Stimulated activated CD4-positive, alpha-beta T cell treated with anti-CD3 and anti-CD28 coated beads, Interleukin-4, amount 100 ng/mL, for 4 hours (primary cell): Measurements from ENCODE around the gene PCDHA12.
A peak's percentile ranks its signal among the peaks of the same experiment; 100 is the strongest.
"Not testable (repeated sequence)": the region's sequence is repeated elsewhere in the genome, so short reads cannot be mapped to it uniquely, and the experiment has no call there.

Experiments
- DNase-seq, 2 experiments: peaks; one replicate each; pipeline ENCODE4 v3.0.0-alpha.2; 2020

PCDHA12 gene

DNA sequence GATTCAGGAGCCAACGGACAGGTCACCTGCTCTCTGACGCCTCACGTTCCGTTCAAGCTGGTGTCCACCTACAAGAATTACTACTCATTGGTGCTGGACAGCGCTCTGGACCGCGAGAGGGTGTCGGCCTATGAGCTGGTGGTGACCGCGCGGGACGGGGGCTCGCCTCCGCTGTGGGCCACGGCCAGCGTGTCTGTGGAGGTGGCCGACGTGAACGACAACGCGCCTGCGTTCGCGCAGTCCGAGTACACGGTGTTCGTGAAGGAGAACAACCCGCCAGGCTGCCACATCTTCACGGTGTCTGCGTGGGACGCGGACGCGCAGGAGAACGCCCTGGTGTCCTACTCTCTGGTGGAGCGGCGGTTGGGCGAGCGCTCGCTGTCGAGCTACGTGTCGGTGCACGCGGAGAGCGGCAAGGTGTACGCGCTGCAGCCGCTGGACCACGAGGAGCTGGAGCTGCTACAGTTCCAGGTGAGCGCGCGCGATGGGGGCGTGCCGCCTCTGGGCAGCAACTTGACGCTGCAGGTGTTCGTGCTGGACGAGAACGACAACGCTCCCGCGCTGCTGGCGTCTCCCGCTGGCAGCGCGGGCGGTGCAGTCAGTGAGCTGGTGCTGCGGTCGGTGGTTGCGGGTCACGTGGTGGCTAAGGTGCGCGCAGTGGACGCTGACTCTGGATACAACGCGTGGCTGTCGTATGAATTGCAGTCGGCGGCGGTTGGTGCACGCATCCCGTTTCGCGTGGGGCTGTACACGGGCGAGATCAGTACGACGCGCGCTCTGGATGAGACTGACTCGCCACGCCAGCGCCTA, 17.7 kb upstream of the PCDHA12 start:
- DNase-seq = no peak

DNA sequence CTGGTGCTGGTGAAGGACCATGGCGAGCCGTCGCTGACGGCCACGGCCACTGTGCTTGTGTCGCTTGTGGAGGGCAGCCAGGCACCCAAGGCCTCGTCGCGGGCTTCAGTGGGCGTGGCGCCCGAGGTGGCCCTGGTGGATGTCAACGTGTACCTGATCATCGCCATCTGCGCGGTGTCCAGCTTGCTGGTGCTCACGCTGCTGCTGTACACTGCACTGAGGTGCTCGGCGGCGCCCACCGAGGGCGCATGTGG, 17.2 kb upstream of the PCDHA12 start:
- DNase-seq = no peak

DNA sequence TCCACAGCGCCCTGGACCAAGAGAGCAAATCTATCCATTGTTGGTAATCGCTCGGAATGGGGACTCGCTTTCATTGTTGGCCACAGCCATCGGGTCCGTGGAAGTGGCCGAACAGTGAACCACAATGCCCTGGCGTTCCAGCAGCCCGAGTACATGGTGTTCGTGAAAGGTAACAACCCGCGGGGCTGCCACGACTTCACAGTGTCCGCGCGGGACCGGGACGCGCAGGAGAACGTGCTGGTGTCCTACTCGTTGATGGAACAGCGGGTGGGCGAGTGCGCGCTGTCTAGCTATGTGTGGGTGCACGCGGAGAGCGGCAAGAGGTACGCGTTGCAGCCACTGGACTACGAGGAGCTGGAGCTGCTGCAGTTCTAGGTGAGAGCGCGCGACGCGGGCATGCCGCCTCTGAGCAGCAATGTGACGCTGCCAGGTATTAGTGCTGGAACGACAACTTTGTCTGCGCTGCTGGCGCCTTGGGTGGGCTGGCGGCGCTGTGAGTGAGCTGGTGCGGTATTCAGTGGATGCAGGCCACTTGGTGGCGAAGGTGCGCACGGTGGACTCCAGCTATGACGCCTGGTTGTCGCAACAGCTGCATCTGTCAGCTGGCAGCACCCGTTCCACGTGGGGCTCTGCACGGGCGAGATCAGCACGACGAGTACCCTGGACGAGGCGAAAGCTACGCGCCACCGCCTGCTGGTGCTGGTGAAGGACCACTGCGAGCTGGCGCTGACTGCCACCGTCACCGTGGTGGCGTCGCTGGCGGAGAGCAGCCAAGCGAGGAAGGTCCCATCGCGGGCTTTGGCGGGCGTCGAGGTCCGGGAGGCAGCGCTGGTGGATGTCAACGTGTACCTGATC, 12.4 kb upstream of the PCDHA12 start:
- no peak for DNase-seq

DNA sequence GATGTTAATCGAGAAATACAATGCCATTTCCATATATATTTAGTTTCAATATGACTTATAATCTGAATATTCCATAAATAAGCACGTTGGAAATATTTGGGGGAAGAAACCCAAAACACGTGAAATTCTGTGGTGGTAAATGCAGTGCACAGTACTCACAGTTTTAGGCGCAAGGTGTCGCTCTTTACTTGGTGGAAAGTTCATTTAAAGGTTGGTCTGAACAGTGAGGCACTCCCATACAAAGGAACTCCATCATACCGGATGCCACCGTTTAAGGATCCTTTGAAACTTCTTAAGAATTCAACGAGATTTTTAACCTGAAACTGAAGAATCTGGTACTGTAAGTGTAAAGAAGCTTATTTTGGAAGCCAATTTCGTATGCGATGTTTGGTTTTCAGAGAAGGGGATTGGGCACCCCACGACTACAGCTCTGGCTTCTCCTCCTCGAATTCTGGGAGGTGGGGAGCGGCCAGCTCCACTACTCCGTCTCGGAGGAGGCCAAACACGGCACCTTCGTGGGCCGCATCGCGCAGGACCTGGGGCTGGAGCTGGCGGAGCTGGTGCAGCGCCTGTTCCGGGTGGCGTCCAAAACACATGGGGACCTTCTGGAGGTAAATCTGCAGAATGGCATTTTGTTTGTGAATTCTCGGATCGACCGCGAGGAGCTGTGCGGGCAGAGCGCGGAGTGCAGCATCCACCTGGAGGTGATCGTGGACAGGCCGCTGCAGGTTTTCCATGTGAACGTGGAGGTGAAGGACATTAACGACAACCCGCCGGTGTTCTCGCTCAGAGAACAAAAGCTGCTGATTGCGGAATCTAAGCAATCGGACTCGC, 6.2 kb upstream of the PCDHA12 start, which contains the start of gene PCDHA11:
Gene PCDHA11, plus strand, starts transcription at position 237 of the 834 bp plus-strand sequence. Its CDS starts 147 bp downstream, at position 384.
- DNase-seq = no peak

DNA sequence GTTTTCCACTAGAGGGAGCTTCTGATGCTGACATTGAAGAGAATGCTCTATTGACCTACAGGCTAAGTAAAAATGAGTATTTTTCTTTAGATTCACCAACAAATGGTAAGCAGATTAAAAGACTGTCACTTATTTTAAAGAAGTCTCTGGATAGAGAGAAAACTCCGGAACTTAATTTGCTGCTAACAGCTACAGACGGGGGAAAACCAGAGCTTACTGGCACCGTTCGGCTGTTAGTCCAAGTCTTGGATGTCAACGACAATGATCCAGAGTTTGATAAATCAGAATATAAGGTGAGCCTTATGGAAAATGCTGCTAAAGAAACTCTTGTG, 5.6 kb upstream of the PCDHA12 start:
- no peak for DNase-seq

DNA sequence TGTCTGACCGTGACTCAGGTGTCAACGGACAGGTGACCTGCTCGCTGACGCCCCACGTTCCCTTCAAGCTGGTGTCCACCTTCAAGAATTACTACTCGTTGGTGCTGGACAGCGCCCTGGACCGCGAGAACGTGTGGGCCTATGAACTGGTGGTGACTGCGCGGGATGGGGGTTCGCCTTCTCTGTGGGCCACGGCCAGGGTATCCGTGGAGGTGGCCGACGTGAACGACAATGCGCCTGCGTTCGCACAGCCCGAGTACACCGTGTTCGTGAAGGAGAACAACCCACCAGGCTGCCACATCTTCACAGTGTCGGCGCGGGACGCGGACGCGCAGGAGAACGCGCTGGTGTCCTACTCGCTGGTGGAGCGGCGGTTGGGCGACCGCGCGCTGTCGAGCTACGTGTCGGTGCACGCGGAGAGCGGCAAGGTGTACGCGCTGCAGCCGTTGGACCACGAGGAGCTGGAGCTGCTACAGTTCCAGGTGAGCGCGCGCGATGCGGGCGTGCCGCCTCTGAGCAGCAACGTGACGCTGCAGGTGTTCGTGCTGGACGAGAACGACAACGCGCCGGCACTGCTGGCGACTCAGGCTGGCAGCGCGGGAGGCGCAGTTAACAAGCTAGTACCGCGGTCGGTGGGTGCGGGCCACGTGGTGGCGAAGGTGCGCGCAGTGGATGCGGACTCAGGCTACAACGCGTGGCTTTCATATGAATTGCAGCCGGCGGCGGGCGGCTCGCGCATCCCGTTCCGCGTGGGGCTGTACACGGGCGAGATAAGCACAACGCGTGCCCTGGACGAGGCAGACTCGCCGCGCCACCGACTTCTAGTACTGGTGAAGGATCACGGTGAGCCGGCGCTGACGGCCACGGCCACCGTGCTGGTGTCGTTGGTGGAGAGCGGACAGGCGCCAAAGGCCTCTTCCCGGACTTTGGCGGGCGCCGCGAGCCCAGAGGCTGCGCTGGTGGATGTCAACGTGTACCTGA, 4.6 kb upstream of the PCDHA12 start:
- DNase-seq = no peak

DNA sequence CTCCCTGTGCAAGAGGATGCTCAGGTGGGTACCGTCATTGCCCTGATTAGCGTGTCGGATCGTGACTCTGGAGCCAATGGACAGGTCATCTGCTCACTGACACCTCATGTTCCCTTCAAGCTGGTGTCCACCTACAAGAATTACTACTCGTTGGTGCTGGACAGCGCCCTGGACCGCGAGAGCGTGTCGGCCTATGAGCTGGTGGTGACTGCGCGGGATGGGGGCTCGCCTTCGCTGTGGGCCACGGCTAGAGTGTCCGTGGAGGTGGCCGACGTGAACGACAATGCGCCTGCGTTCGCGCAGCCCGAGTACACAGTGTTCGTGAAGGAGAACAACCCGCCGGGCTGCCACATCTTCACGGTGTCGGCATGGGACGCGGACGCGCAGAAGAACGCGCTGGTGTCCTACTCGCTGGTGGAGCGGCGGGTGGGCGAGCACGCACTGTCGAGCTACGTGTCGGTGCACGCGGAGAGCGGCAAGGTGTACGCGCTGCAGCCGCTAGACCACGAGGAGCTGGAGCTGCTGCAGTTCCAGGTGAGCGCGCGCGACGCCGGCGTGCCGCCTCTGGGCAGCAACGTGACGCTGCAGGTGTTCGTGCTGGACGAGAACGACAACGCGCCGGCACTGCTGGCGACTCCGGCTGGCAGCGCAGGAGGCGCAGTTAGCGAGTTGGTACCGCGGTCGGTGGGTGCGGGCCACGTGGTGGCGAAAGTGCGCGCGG, 1.6 kb downstream of the PCDHA12 start:
- not testable (repeated sequence) for DNase-seq

DNA sequence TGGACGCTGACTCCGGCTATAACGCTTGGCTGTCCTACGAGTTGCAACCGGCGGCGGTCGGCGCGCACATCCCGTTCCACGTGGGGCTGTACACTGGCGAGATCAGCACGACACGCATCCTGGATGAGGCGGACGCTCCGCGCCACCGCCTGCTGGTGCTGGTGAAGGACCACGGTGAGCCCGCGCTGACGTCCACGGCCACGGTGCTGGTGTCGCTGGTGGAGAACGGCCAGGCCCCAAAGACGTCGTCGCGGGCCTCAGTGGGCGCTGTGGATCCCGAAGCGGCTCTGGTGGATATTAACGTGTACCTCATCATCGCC, 2.1 kb downstream of the PCDHA12 start:
- no peak for DNase-seq

DNA sequence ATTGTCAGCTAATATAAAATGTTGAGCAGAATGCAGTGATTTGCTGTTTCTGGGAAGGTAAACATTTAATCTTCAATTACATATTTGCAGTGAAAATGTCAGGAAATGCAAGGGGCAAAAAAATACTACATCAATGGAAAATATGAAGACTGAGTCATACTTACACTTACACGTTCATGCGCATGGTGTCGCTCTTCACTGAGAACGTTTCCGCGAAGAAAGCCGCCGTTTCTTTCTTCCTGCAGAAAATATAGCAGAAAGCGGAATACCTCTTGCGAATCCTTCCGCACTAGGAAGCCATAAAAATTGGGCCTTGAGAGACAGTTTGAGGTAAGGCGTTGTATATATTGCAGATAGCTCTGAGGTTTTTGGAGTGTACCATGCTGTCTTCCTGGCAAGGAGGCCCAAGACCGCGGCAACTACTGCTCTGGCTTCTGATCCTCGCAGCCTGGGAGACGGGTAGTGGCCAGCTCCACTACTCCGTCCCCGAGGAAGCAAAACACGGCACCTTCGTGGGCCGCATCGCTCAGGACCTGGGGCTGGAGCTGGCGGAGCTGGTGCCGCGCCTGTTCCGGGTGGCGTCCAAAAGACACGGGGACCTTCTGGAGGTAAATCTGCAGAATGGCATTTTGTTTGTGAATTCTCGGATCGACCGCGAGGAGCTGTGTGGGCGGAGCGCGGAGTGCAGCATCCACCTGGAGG, 6.9 kb downstream of the PCDHA12 start, which contains the start of gene PCDHA13:
Gene PCDHA13, plus strand, starts transcription at position 236 of the 702 bp plus-strand sequence. Its CDS starts 145 bp downstream, at position 381.
- DNase-seq = no peak

DNA sequence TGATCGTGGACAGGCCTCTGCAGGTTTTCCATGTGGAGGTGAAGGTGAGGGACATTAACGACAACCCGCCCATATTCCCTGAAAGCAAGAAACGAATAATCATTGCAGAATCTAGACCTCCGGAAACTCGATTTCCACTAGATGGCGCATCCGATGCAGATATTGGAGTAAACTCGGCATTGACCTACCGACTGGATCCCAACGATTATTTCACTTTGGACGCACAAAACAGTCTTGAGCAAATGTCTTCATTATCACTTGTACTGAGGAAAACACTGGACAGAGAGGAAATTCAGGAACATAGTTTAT, 7.4 kb downstream of the PCDHA12 start:
- no peak for DNase-seq

DNA sequence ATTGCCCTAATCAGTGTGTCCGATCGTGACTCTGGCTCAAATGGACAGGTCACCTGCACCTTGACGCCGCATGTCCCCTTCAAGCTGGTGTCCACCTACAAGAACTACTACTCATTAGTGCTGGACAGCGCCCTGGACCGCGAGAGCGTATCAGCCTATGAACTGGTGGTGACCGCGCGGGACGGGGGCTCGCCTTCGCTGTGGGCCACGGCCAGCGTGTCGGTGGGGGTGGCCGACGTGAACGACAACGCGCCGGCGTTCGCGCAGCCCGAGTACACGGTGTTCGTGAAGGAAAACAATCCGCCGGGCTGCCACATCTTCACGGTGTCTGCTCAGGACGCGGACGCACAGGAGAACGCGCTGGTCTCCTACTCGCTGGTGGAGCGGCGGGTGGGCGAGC, 8.3 kb downstream of the PCDHA12 start:
- no peak for DNase-seq

DNA sequence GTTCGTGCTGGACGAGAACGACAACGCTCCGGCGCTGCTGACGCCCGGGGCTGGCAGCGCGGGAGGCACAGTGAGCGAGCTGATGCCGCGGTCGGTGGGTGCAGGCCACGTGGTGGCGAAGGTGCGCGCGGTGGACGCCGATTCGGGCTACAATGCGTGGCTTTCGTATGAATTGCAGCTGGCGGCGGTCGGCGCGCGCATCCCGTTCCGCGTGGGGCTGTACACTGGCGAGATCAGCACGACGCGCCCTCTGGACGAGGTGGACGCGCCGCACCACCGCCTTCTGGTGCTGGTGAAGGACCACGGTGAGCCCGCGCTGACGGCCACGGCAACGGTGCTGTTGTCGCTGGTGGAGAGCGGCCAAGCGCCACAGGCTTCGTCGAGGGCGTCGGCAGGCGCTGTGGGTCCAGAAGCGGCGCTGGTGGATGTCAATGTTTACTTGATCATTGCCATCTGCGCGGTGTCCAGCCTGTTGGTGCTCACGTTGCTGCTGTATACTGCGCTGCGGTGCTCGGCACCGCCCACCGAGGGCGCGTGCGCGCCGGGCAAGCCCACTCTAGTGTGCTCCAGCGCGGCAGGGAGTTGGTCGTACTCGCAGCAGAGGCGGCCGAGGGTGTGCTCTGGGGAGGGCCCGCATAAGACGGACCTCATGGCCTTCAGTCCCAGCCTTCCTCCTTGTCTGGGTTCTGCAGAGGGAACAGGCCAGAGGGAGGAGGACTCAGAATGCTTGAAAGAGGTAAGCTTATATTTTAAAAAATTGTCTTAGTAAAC, 9.0 kb downstream of the PCDHA12 start:
- DNase-seq = no peak

DNA sequence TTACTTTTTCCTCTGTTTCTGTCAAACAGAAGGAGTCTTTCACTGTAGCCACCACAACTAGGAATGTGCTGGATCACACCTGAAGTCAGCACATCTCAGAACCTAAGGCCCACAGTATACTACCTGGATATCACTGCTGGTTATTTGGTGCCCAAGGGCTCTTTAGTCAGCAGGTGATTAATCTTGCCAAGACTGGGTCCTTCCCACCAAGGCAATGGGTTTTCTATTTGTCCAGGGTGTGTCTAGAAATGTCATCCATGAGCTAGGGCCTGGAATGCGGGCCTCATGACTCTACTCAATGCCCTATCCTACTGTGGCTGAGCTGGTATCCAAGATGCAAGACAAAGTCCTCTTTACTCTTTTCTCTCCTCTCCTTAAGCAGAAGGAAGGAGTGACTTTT, 41.2 kb downstream of the PCDHA12 start:
- DNase-seq = no peak

DNA sequence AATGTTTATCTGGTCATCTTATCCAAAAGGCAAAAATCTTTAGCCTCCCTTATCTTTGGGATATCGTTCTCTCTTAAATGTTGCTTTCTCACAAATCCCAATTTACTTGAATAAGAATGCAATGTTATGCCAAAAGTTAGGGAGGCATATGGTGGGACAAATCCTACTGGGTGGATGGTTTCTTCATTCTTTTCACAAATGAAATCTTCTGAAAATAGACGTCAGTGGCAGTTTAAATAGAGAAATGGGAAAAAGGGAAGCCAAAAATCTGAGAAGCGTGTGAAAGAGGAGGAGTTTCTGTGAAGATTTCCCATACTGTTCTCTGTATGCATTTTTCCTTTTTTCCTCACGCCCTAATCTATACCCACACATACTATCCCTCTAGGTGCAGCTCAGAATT, 48.5 kb downstream of the PCDHA12 start:
- no peak for DNase-seq

DNA sequence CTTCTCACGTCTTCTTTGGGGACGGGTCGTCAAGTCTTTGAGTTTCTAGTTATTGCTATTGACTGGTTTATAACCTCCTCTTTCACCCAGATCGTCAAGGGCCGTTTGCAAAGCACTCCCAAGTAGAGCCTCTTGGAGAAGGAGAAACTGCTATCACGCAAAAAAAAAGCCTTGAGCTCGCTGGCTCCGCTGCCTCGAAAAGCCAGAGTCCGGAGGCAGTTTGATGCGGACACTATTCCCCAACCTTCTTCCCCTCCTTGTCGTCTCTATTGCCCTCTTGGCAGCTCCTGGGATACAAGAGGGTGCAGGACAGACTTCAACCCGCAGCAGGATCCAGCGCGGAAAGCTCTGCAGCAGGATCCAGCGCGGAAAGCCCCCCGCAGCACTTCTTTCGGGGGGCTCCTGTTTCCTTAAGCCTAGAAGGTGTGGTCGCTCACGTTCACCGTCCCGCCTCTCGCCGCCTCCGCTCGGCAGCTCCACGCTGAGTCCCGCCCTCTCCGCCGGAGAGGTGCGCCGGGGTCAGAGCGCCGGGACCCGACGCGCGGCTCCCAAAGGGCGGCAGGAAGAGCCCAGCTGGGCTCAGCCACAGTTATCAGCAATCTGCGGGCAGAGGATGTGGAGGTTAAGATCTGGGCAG, 50.8 kb downstream of the PCDHA12 start, which contains the start of gene PCDHAC1:
Gene PCDHAC1, plus strand, starts transcription at position 494 of the 637 bp plus-strand sequence. CDS start 594 bp downstream, outside the sequence.
- DNase-seq = no peak

DNA sequence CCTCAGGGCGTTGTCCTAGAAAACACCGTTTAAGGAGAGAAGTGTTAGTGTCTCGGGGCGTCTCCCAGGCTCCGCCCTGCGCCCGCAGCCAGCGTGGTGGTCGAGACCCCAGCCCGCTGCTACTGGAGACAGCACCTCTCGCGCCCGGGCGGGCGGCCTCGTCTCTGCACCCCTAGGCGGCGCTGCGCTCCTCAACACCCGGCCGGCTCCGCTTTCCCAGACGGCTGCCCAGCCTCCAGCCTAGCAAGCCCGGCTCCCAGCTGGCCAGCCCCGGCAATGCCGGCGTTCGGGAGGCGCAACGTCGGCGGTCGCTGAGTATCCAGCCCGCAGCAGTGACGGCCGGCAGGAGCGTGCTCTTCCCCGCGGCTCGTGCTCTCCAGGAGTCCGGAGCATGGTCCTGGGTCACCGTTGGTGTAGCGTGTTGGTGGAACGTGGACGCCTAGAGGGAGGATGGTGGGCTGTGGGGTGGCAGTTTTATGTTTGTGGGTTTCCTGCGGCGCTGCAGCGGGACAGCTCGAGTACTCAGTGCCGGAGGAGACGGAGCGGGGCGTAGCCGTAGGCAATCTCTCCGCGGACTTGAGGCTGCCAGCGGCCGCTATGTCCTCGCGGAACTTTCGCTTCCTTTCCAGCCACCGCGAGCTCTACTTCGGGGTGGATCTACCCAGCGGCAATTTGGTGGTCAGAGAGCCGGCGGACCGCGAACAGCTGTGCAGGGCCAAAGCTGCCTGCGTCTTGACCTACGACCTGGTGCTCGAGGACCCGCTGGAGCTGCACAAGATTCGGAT, 51.5 kb downstream of the PCDHA12 start:
- DNase-seq = peak in 1 of 2 experiments; percentile 19

DNA sequence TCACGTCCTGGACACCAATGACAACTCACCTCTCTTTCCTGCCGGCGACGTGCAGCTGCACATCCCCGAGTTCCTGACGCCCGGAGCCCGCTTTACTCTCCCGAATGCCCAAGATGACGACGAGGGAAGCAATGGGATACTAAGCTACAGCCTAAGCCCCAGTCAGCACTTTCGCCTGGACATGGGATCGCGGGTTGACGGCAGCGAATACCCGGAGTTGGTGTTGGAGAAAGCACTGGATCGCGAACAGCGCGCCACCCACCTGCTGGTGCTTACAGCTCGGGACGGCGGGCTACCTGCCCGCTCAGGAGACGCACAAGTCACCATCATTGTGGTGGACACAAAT, 52.1 kb downstream of the PCDHA12 start:
- DNase-seq = no peak
